ENCODE data around the gene CIDEB.
A peak's percentile ranks its signal among the peaks of the same experiment; 100 is the strongest.

CIDEB gene

GRCh38 chr14:24286996-24287395 lies 20.8 kb downstream of the CIDEB start:
- DNase-seq = no peak

GRCh38 chr14:24285351-24285750 lies 22.4 kb downstream of the CIDEB start:
- DNase-seq = no peak

GRCh38 chr14:24284501-24285035 lies 23.2 kb downstream of the CIDEB start:
- DNase-seq = no peak

GRCh38 chr14:24283796-24284460 lies 23.8 kb downstream of the CIDEB start:
- no peak for DNase-seq

GRCh38 chr14:24282736-24283135 lies 25.0 kb downstream of the CIDEB start:
- no peak for DNase-seq

GRCh38 chr14:24281636-24282035 lies 26.1 kb downstream of the CIDEB start:
- DNase-seq = no peak

- no peak for DNase-seq
These were observed 26.8 kb downstream of the CIDEB start for GRCh38 chr14:24280797-24281460.

GRCh38 chr14:24279301-24280186 lies 28.2 kb downstream of the CIDEB start:
- peak; percentile 66 for DNase-seq

GRCh38 chr14:24278424-24278823 lies 29.4 kb downstream of the CIDEB start:
- no peak for DNase-seq

- no peak for DNase-seq
These were observed 30.0 kb downstream of the CIDEB start for GRCh38 chr14:24277606-24278321.

- DNase-seq = no peak
These were observed 30.7 kb downstream of the CIDEB start for GRCh38 chr14:24277071-24277470.

- DNase-seq = peak; percentile 92
These were observed 33.7 kb downstream of the CIDEB start for GRCh38 chr14:24274101-24274543.

- DNase-seq = no peak
These were observed 34.3 kb downstream of the CIDEB start for GRCh38 chr14:24273422-24273998.

GRCh38 chr14:24272467-24272866 lies 35.3 kb downstream of the CIDEB start:
- no peak for DNase-seq

- DNase-seq = no peak
These were observed 35.9 kb downstream of the CIDEB start for GRCh38 chr14:24271834-24272263.

GRCh38 chr14:24271134-24271833 lies 36.5 kb downstream of the CIDEB start, which contains the start of gene RABGGTA:
Gene RABGGTA (minus strand): TSS chr14:24271597. CDS start chr14:24271115, 482 bp downstream.
- peak; percentile 90 for DNase-seq

GRCh38 chr14:24270537-24271133 lies 37.1 kb downstream of the CIDEB start:
- no peak for DNase-seq

GRCh38 chr14:24269910-24270536 lies 37.8 kb downstream of the CIDEB start:
- DNase-seq = no peak

- no peak for DNase-seq
These were observed 38.4 kb downstream of the CIDEB start for GRCh38 chr14:24269368-24269767.

GRCh38 chr14:24268225-24268624 lies 39.6 kb downstream of the CIDEB start:
- DNase-seq = no peak
